Measurements from ENCODE around the gene RANBP17. TPM values are rescaled to one million over a fixed set of nuclear protein-coding genes. Genes with fewer than 3 reads are reported as not detected.

RANBP17 gene
- total RNA-seq, 1 experiment from 2014 or later, result 14.5 TPM

- Histone ChIP-seq H3K27me3 (ENCODE audit: insufficient read depth, low read depth) (no peaks in the 10 kb centered on the region), H3K36me3 (ENCODE audit: low read depth) (no peaks in the 10 kb centered on the region), H3K4me3 (no peak overlapping the region), H3K79me2 (ENCODE audit: low read depth) (no peaks in the 10 kb centered on the region), H3K4me1 (replicated peaks; ENCODE audit: insufficient read depth) (no peaks in the 10 kb centered on the region), H3K27ac (no peak overlapping the region), H3K9me2 (ENCODE audit: insufficient read depth) (no peaks in the 10 kb centered on the region), H3K9me3 (ENCODE audit: insufficient read depth, low read depth) (no peaks in the 10 kb centered on the region), H3F3A (ENCODE audit: insufficient read depth, low read depth) (no peaks in the 10 kb centered on the region), H3K4me2 (no peak overlapping the region), H4K20me1 (ENCODE audit: insufficient read depth) (no peaks in the 10 kb centered on the region), H2AFZ (no peak overlapping the region)
- BruUV-seq (replicated peaks), result no TSS peak
- POLR2A ChIA-PET (ENCODE audit: unreplicated experiment), result no interaction called here
- CTCF ChIA-PET, result no interaction called here
- DNase-seq, result no peak
- intact Hi-C loops (cut with micrococcal nuclease; ENCODE audit: unreplicated experiment), result no loop called here
- TF ChIP-seq CTCF (conservative IDR thresholded peaks at IDR 0.05), result no peak
- TF ChIP-seq EZH2 (IDR thresholded peaks at IDR 0.05; ENCODE audit: low read depth), result no peak
Observed at GRCh38 chr5:170854566-170854965, 7.3 kb upstream of the RANBP17 start.

GRCh38 chr5:170857066-170857465, 4.8 kb upstream of the RANBP17 start:
- ChIA-PET CTCF (no interaction called here), POLR2A (ENCODE audit: unreplicated experiment) (no interaction called here)
- Histone ChIP-seq H3K27me3 (ENCODE audit: insufficient read depth, low read depth) (no peaks in the 10 kb centered on the region), H3F3A (ENCODE audit: insufficient read depth, low read depth) (peaks cover 8% of the 10 kb centered on the region), H3K27ac (no peak overlapping the region), H2AFZ (no peak overlapping the region), H3K4me1 (replicated peaks; ENCODE audit: insufficient read depth) (no peaks in the 10 kb centered on the region), H3K36me3 (ENCODE audit: low read depth) (no peaks in the 10 kb centered on the region), H3K79me2 (ENCODE audit: low read depth) (no peaks in the 10 kb centered on the region), H4K20me1 (ENCODE audit: insufficient read depth) (no peaks in the 10 kb centered on the region), H3K9me2 (ENCODE audit: insufficient read depth) (no peaks in the 10 kb centered on the region), H3K4me3 (no peak overlapping the region), H3K4me2 (no peak overlapping the region), H3K9me3 (ENCODE audit: insufficient read depth, low read depth) (peaks cover 11% of the 10 kb centered on the region; the same call in 1 of the 2 replicates)
- DNase-seq, result no peak
- no TSS peak for BruUV-seq (replicated peaks)
- intact Hi-C loops (cut with micrococcal nuclease; ENCODE audit: unreplicated experiment), result no loop called here
- TF ChIP-seq CTCF (conservative IDR thresholded peaks at IDR 0.05) (no peak), EZH2 (IDR thresholded peaks at IDR 0.05; ENCODE audit: low read depth) (no peak)

GRCh38 chr5:170860415-170860814, 1.4 kb upstream of the RANBP17 start:
- no TSS peak for BruUV-seq (replicated peaks)
- no peak overlapping the region for H3K4me3 ChIP-seq
- no peaks in the 10 kb centered on the region for H3K27me3 ChIP-seq (ENCODE audit: insufficient read depth, low read depth)
- H2AFZ ChIP-seq, result no peak overlapping the region
- H3K79me2 ChIP-seq (ENCODE audit: low read depth), result peaks cover 29% of the 10 kb centered on the region
- POLR2A ChIA-PET (ENCODE audit: unreplicated experiment), result no interaction called here
- H3K4me2 ChIP-seq, result no peak overlapping the region
- no peaks in the 10 kb centered on the region for H3K9me2 ChIP-seq (ENCODE audit: insufficient read depth)
- no peak for TF ChIP-seq EZH2 (IDR thresholded peaks at IDR 0.05; ENCODE audit: low read depth)
- no peak for TF ChIP-seq CTCF (conservative IDR thresholded peaks at IDR 0.05)
- H3F3A ChIP-seq (ENCODE audit: insufficient read depth, low read depth), result peaks cover 13% of the 10 kb centered on the region
- no peaks in the 10 kb centered on the region for H3K36me3 ChIP-seq (ENCODE audit: low read depth)
- intact Hi-C loops (cut with micrococcal nuclease; ENCODE audit: unreplicated experiment), result no loop called here
- H3K27ac ChIP-seq, result no peak overlapping the region
- H3K4me1 ChIP-seq (replicated peaks; ENCODE audit: insufficient read depth), result peaks cover 14% of the 10 kb centered on the region
- no peak for DNase-seq
- CTCF ChIA-PET, result no interaction called here
- H3K9me3 ChIP-seq (ENCODE audit: insufficient read depth, low read depth), result peaks cover 11% of the 10 kb centered on the region; the same call in 1 of the 2 replicates
- H4K20me1 ChIP-seq (ENCODE audit: insufficient read depth), result 0 out of 2 replicates have a peak, but pooled peaks cover 4% of the 10 kb centered on the region

Data from PC-9 (cell line).